HEK293 (cell line): ENCODE data around the gene SLC5A1.

Source experiments
- CTCF ChIA-PET: fragments of 350-600 bp; formaldehyde crosslinking; extraction: SDS; loops from one replicate; lab custom pipeline; 2021; ENCODE audit warnings: antibody characterized with exemption; lab: Yijun Ruan, JAX
- POLR2A ChIA-PET: fragments of 300-600 bp; formaldehyde crosslinking; extraction: SDS; loops from one replicate; lab custom pipeline; 2020; ENCODE audit warnings: antibody characterized with exemption, inconsistent platforms; lab: Yijun Ruan, JAX
- H3K27ac ChIP-seq: fragments of 200-500 bp; sonication (Bioruptor generic); 2 replicates; pipeline ENCODE4 v1.5.1; 2014; ENCODE audit warnings: low read depth, low read length, control low read depth, inconsistent platforms; ENCODE audit errors: extremely low read depth
- H3K36me3 ChIP-seq, 2 experiments: fragments of 200-500 bp in 1 of 2; sonication (Bioruptor generic) in 1 of 2; 1 replicate in 1 of 2; 2 replicates in 1 of 2; pipeline ENCODE4 v1.5.1; 2014 to 2017; ENCODE audit warnings: inconsistent platforms in 2 of 2, low read length in 2 of 2; ENCODE audit not compliant: control insufficient read depth in 2 of 2, insufficient read depth in 1 of 2
- H3K4me1 ChIP-seq: fragments of 200-500 bp; sonication (Bioruptor generic); 2 replicates; pipeline ENCODE4 v1.5.1; 2014; ENCODE audit warnings: mild to moderate bottlenecking, low read length, inconsistent platforms; ENCODE audit not compliant: control insufficient read depth, insufficient read depth
- H3K4me3 ChIP-seq: 2 replicates; pipeline ENCODE4 v1.5.1; 2011; ENCODE audit warnings: low read depth, mild to moderate bottlenecking, control low read depth, low read length, moderate library complexity
- H3K9me3 ChIP-seq: fragments of 200-500 bp; sonication (Bioruptor generic); 2 replicates; pipeline ENCODE4 v1.5.1; 2014; ENCODE audit warnings: low read depth, low read length, inconsistent platforms; ENCODE audit not compliant: control insufficient read depth, insufficient read depth
- BCL11B ChIP-seq: fragments of 450-650 bp; formaldehyde crosslinking; IDR thresholded peaks from 2 replicates; pipeline ENCODE4 v1.5.1; 2016; ENCODE audit warnings: low read depth, missing biosample characterization, missing genetic modification characterization
- GLIS1 ChIP-seq: fragments of 450-650 bp; formaldehyde crosslinking; IDR thresholded peaks from 2 replicates; pipeline ENCODE4 v1.5.1; 2016; ENCODE audit warnings: missing biosample characterization, missing genetic modification characterization
- HOXD13 ChIP-seq: sonication (generic); formaldehyde crosslinking; IDR thresholded peaks from 2 replicates; pipeline ENCODE4 v1.8.0; 2022; ENCODE audit warnings: missing genetic modification reagents, borderline replicate concordance
- WT1 ChIP-seq: fragments of 450-650 bp; formaldehyde crosslinking; IDR thresholded peaks from 2 replicates; pipeline ENCODE4 v1.5.1; 2016; ENCODE audit warnings: missing biosample characterization, missing genetic modification characterization
- ZBTB17 ChIP-seq: fragments of 450-650 bp; formaldehyde crosslinking; IDR thresholded peaks from 2 replicates; pipeline ENCODE4 v1.5.1; 2016; ENCODE audit warnings: missing biosample characterization, missing genetic modification characterization
- ZBTB20 ChIP-seq: fragments of 450-650 bp; formaldehyde crosslinking; IDR thresholded peaks from 2 replicates; pipeline ENCODE4 v1.5.1; 2016; ENCODE audit warnings: missing biosample characterization, missing genetic modification characterization
- ZBTB8A ChIP-seq: fragments of 450-650 bp; formaldehyde crosslinking; IDR thresholded peaks from 2 replicates; pipeline ENCODE4 v1.5.1; 2016; ENCODE audit warnings: missing biosample characterization, missing genetic modification characterization
- ZEB2 ChIP-seq: fragments of 450-650 bp; formaldehyde crosslinking; IDR thresholded peaks from 2 replicates; pipeline ENCODE4 v1.5.1; 2016; ENCODE audit warnings: missing biosample characterization, missing genetic modification characterization
- ZFP3 ChIP-seq: fragments of 450-650 bp; formaldehyde crosslinking; IDR thresholded peaks from 2 replicates; pipeline ENCODE4 v1.5.1; 2016; ENCODE audit warnings: low read depth, missing biosample characterization, missing genetic modification characterization
- ZFP37 ChIP-seq: fragments of 450-650 bp; formaldehyde crosslinking; IDR thresholded peaks from 2 replicates; pipeline ENCODE4 v1.5.1; 2016; ENCODE audit warnings: missing biosample characterization, missing genetic modification characterization
- ZNF10 ChIP-seq: fragments of 450-650 bp; formaldehyde crosslinking; IDR thresholded peaks from 2 replicates; pipeline ENCODE4 v1.5.1; 2017; ENCODE audit warnings: missing biosample characterization, missing genetic modification characterization
- ZNF169 ChIP-seq: fragments of 450-650 bp; formaldehyde crosslinking; IDR thresholded peaks from 2 replicates; pipeline ENCODE4 v1.5.1; 2016; ENCODE audit warnings: missing biosample characterization, missing genetic modification characterization
- ZNF174 ChIP-seq: fragments of 450-650 bp; formaldehyde crosslinking; IDR thresholded peaks from 2 replicates; pipeline ENCODE4 v1.5.0; 2017; ENCODE audit warnings: missing biosample characterization, mild to moderate bottlenecking, missing genetic modification characterization
- ZNF202 ChIP-seq: fragments of 450-650 bp; formaldehyde crosslinking; IDR thresholded peaks from 2 replicates; pipeline ENCODE4 v1.5.1; 2016; ENCODE audit warnings: missing biosample characterization, missing genetic modification characterization, borderline replicate concordance
- ZNF211 ChIP-seq: fragments of 450-650 bp; formaldehyde crosslinking; IDR thresholded peaks from 2 replicates; pipeline ENCODE4 v1.5.1; 2016; ENCODE audit warnings: low read depth, missing biosample characterization, missing genetic modification characterization
- ZNF214 ChIP-seq: fragments of 450-650 bp; formaldehyde crosslinking; IDR thresholded peaks from 2 replicates; pipeline ENCODE4 v1.5.1; 2017; ENCODE audit warnings: missing biosample characterization, mild to moderate bottlenecking, missing genetic modification characterization, borderline replicate concordance
- ZNF23 ChIP-seq: fragments of 450-650 bp; formaldehyde crosslinking; IDR thresholded peaks from 2 replicates; pipeline ENCODE4 v1.5.1; 2016; ENCODE audit warnings: missing biosample characterization, missing genetic modification characterization, borderline replicate concordance
- ZNF239 ChIP-seq: fragments of 450-650 bp; formaldehyde crosslinking; IDR thresholded peaks from 2 replicates; pipeline ENCODE4 v1.5.1; 2016; ENCODE audit warnings: missing biosample characterization, missing genetic modification characterization
- ZNF248 ChIP-seq: fragments of 450-650 bp; formaldehyde crosslinking; IDR thresholded peaks from 2 replicates; pipeline ENCODE4 v1.5.1; 2017; ENCODE audit warnings: missing biosample characterization, missing genetic modification characterization
- ZNF37A ChIP-seq: fragments of 450-650 bp; IDR thresholded peaks from 2 replicates; pipeline ENCODE4 v1.5.1; 2018; ENCODE audit warnings: missing biosample characterization, missing genetic modification characterization
- ZNF416 ChIP-seq: fragments of 450-650 bp; formaldehyde crosslinking; IDR thresholded peaks from 2 replicates; pipeline ENCODE4 v1.5.1; 2016; ENCODE audit warnings: missing biosample characterization, missing genetic modification characterization
- ZNF580 ChIP-seq: fragments of 450-650 bp; formaldehyde crosslinking; IDR thresholded peaks from 2 replicates; pipeline ENCODE4 v1.5.1; 2016; ENCODE audit warnings: missing biosample characterization, missing genetic modification characterization
- ZNF629 ChIP-seq: fragments of 450-650 bp; formaldehyde crosslinking; IDR thresholded peaks from 2 replicates; pipeline ENCODE4 v1.5.1; 2017; ENCODE audit warnings: missing biosample characterization, missing genetic modification characterization
- ZNF658 ChIP-seq: fragments of 450-650 bp; formaldehyde crosslinking; IDR thresholded peaks from 2 replicates; pipeline ENCODE4; 2016; ENCODE audit warnings: missing biosample characterization, missing genetic modification characterization
- ZNF664 ChIP-seq: fragments of 450-650 bp; formaldehyde crosslinking; IDR thresholded peaks from 2 replicates; pipeline ENCODE4 v1.5.1; 2016; ENCODE audit warnings: missing biosample characterization, missing genetic modification characterization
- ZNF701 ChIP-seq: fragments of 450-650 bp; formaldehyde crosslinking; IDR thresholded peaks from 2 replicates; pipeline ENCODE4 v1.5.1; 2016; ENCODE audit warnings: missing biosample characterization, missing genetic modification characterization
- ZNF704 ChIP-seq: fragments of 450-650 bp; formaldehyde crosslinking; IDR thresholded peaks from 2 replicates; pipeline ENCODE4 v1.5.1; 2016; ENCODE audit warnings: missing biosample characterization, missing genetic modification characterization
- ZNF776 ChIP-seq: fragments of 450-650 bp; formaldehyde crosslinking; IDR thresholded peaks from 2 replicates; pipeline ENCODE4 v1.5.0; 2017; ENCODE audit warnings: missing biosample characterization, missing genetic modification characterization, borderline replicate concordance
- ZNF837 ChIP-seq: fragments of 450-650 bp; formaldehyde crosslinking; IDR thresholded peaks from 2 replicates; pipeline ENCODE4 v1.5.1; 2016; ENCODE audit warnings: missing biosample characterization, missing genetic modification characterization
- ZSCAN23 ChIP-seq: fragments of 450-650 bp; formaldehyde crosslinking; IDR thresholded peaks from 2 replicates; pipeline ENCODE4 v1.5.1; 2016; ENCODE audit warnings: missing biosample characterization, missing genetic modification characterization
- ZSCAN30 ChIP-seq: fragments of 450-650 bp; IDR thresholded peaks from 2 replicates; pipeline ENCODE4 v1.5.1; 2018; ENCODE audit warnings: missing biosample characterization, mild to moderate bottlenecking, missing genetic modification characterization, moderate library complexity
- TF ChIP-seq, protein P1 (sequence below): fragments of 450-650 bp; formaldehyde crosslinking; IDR thresholded peaks from 2 replicates; pipeline ENCODE4 v1.5.1; 2016; ENCODE audit warnings: missing biosample characterization, missing genetic modification characterization
- TF ChIP-seq, protein P2 (sequence below): sonication (generic); formaldehyde crosslinking; IDR thresholded peaks from 2 replicates; pipeline ENCODE4 v1.8.1; 2022; ENCODE audit warnings: mild to moderate bottlenecking, moderate library complexity, missing genetic modification reagents

SLC5A1 gene

DNA sequence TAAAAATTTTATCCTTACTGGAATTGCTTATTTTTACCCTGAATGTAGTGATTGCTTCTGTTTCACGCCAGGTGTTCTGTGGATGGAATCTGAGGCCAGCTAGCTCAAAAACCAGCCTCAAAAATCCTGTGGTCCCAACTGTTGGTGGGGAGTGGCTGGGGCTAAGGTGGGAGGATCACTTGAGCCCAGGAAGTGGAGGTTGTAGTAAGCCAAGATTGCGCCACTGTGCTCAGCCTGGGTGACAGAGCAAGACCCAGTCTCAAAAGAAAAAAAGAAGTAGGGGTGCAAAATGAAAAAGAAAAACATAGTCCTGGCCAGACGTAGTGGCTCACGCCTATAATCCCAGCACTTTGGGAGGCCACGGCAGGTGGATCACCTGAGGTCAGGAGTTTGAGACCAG is 27.0 kb upstream of the SLC5A1 start (continued):
- TF ChIP-seq ZNF701 (tag by site-specific recombination) (no peak), ZNF704 (tag by site-specific recombination) (no peak), ZNF629 (tag by site-specific recombination) (no peak), ZNF211 (tag by site-specific recombination) (no peak), ZFP3 (tag by site-specific recombination) (no peak), ZNF10 (tag by site-specific recombination) (no peak)
- TF ChIP-seq, all 188 proteins: peak for 0

GRCh38 chr22:32018056-32018455 is 25.0 kb upstream of the SLC5A1 start:
- Histone ChIP-seq H3K9me3 (peaks cover 2% of the 10 kb centered on the region; the same call in 1 of the 2 replicates), H3K27ac (no peak overlapping the region), H3K4me3 (no peak overlapping the region), H3K36me3 (no peaks in the 10 kb centered on the region), H3K4me1 (no peaks in the 10 kb centered on the region)
- TF ChIP-seq ZBTB20 (no peak), ZNF239 (tag by site-specific recombination) (no peak), ZNF837 (tag by site-specific recombination) (no peak), ZNF214 (no peak), ZNF664 (tag by site-specific recombination) (no peak), ZNF629 (tag by site-specific recombination) (no peak), ZNF169 (tag by site-specific recombination) (no peak), ZBTB17 (tag by site-specific recombination) (no peak), GLIS1 (tag by site-specific recombination) (no peak), ZSCAN23 (no peak), ZNF23 (tag by site-specific recombination) (no peak), ZNF580 (tag by site-specific recombination) (no peak), ZEB2 (tag by site-specific recombination) (no peak), BCL11B (no peak), ZBTB8A (tag by site-specific recombination) (no peak), ZNF416 (no peak)
- CTCF ChIA-PET = interaction anchor here (0.9 to 1.0 kb wide), 2 partner anchors 41 to 62 kb away, joined by 3 read pairs; no protein-coding TSS in a partner anchor
- POLR2A ChIA-PET = no interaction called here

- no peaks in the 10 kb centered on the region for H3K36me3 ChIP-seq
- H3K4me3 ChIP-seq = no peak overlapping the region
- POLR2A ChIA-PET = no interaction called here
- CTCF ChIA-PET = interaction anchor here (0.6 to 0.7 kb wide), 2 partner anchors 42 to 917 kb away, joined by 3 to 4 read pairs; no protein-coding TSS in a partner anchor
- H3K4me1 ChIP-seq = no peaks in the 10 kb centered on the region
- no peaks in the 10 kb centered on the region for H3K9me3 ChIP-seq
- no peak overlapping the region for H3K27ac ChIP-seq
- TF ChIP-seq ZSCAN30 (tag by site-specific recombination) (no peak), ZNF664 (tag by site-specific recombination) (no peak), HOXD13 (CRISPR knock-in tag) (no peak), ZFP3 (tag by site-specific recombination) (no peak), ZNF37A (tag by site-specific recombination) (no peak), ZNF658 (tag by site-specific recombination) (no peak), WT1 (tag by site-specific recombination) (no peak), ZNF174 (tag by site-specific recombination) (no peak), ZNF248 (tag by site-specific recombination) (no peak), ZNF202 (tag by site-specific recombination) (no peak), ZNF776 (tag by site-specific recombination) (no peak), ZFP37 (tag by site-specific recombination) (no peak)
- TF ChIP-seq, protein P1, sequence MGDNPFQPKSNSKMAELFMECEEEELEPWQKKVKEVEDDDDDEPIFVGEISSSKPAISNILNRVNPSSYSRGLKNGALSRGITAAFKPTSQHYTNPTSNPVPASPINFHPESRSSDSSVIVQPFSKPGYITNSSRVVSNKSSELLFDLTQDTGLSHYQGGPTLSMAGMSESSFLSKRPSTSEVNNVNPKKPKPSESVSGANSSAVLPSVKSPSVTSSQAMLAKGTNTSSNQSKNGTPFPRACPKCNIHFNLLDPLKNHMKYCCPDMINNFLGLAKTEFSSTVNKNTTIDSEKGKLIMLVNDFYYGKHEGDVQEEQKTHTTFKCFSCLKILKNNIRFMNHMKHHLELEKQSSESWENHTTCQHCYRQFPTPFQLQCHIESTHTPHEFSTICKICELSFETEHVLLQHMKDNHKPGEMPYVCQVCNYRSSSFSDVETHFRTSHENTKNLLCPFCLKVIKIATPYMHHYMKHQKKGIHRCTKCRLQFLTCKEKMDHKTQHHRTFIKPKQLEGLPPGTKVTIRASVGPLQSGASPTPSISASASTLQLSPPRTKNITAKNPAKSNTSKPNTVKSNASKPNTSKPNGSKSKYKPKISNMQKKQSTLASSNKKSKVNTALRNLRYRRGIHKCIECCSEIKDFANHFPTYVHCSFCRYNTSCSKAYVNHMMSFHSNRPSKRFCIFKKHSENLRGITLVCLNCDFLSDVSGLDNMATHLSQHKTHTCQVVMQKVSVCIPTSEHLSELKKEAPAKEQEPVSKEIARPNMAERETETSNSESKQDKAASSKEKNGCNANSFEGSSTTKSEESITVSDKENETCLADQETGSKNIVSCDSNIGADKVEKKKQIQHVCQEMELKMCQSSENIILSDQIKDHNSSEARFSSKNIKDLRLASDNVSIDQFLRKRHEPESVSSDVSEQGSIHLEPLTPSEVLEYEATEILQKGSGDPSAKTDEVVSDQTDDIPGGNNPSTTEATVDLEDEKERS (tag by site-specific recombination) = no peak
- TF ChIP-seq, protein P2, sequence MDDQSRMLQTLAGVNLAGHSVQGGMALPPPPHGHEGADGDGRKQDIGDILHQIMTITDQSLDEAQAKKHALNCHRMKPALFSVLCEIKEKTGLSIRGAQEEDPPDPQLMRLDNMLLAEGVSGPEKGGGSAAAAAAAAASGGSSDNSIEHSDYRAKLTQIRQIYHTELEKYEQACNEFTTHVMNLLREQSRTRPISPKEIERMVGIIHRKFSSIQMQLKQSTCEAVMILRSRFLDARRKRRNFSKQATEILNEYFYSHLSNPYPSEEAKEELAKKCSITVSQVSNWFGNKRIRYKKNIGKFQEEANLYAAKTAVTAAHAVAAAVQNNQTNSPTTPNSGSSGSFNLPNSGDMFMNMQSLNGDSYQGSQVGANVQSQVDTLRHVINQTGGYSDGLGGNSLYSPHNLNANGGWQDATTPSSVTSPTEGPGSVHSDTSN (CRISPR knock-in tag) = no peak
Measured at GRCh38 chr22:32020117-32020516, 22.9 kb upstream of the SLC5A1 start.
